GM12864 (cell line): ENCODE measurements around the gene RTN4RL2.

Experiments used
- DNase-seq: peaks from one replicate; pipeline ENCODE4 v3.0.0-alpha.2; 2011; ENCODE audit warnings: low read depth
- H3K4me3 ChIP-seq: 2 replicates; pipeline ENCODE4 v1.5.1; 2011; ENCODE audit warnings: mild to moderate bottlenecking, low read depth, low read length, control low read depth
- TF ChIP-seq, protein P1 (sequence below): IDR thresholded peaks from 2 replicates; pipeline ENCODE4 v1.5.1; 2011; ENCODE audit warnings: low read depth, mild to moderate bottlenecking, moderate library complexity, low read length, control low read depth, inconsistent platforms; ENCODE audit errors: missing control alignments

RTN4RL2 gene

DNA sequence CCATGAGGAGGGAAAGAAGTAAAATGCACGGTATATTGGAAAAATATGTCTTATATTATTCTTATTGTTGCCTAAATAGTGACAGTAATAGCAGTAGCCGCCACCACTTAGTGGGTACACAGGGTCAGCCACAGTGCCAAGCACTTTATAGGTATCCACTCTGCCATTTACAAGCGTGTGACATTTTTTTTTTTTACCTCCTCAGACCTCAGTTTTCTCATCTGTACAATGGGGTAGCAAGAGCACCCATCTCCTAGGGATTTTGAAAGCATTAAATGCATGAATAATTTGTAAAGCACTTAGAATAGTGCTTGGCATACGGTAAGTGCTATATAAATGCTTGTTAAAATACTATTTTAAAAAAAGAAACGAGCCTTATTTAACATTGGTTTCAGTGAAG lies 8.9 kb downstream of the RTN4RL2 start:
- TF ChIP-seq, protein P1, sequence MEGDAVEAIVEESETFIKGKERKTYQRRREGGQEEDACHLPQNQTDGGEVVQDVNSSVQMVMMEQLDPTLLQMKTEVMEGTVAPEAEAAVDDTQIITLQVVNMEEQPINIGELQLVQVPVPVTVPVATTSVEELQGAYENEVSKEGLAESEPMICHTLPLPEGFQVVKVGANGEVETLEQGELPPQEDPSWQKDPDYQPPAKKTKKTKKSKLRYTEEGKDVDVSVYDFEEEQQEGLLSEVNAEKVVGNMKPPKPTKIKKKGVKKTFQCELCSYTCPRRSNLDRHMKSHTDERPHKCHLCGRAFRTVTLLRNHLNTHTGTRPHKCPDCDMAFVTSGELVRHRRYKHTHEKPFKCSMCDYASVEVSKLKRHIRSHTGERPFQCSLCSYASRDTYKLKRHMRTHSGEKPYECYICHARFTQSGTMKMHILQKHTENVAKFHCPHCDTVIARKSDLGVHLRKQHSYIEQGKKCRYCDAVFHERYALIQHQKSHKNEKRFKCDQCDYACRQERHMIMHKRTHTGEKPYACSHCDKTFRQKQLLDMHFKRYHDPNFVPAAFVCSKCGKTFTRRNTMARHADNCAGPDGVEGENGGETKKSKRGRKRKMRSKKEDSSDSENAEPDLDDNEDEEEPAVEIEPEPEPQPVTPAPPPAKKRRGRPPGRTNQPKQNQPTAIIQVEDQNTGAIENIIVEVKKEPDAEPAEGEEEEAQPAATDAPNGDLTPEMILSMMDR, result no peak
- no peak overlapping the region for H3K4me3 ChIP-seq
- DNase-seq, result no peak

DNA sequence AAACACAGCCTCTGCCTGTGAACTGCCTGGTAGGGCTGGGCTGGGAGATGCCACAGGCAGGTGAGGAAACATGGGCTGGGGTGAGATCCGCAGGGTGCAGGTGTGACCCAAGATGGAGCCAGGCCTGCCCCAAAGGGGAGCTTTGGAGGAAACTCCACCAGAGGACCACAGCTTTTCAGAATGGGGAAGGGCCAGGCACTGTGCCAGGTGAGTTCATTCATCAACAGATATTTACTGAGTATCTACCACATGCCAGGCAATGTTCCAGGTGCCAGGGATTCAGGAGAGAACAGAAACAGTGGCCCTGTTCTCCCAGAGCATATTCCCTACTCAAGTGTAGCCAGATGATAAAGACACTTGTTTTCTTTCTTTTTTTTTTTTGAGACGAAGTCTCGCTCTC lies 11.2 kb downstream of the RTN4RL2 start:
- TF ChIP-seq, protein P1, result no peak
- DNase-seq, result no peak
- H3K4me3 ChIP-seq, result no peak overlapping the region

DNA sequence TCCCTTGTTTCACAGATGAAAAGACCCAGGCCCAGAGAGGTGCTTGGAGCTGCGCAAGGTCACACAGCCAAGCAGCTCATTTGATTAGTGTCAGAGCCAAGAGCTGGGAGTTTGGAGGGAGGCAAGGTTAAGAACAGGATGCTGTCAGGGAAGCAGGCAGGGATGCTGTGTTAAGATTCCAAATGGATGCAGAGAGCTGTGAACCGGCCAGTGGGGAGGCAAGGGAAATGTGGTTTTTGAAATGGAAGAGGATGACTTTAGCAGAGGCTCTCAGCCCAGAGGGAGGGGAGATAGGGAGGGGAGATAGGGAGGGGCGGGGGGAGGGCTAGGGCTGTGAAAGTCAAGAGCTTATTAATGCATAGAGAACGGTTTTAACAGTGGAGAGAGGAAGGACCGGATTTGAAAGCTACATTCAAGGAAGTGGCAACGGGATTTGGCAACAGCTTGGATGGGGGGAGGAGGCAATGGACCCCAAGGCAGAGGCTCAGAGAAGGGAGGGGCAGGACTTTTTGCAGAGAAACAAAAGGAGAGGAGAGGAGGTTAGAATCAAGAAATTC lies 13.0 kb downstream of the RTN4RL2 start:
- TF ChIP-seq, protein P1, result no peak
- no peak for DNase-seq
- H3K4me3 ChIP-seq, result no peak overlapping the region

- DNase-seq, result no peak
- TF ChIP-seq, protein P1, result no peak
- no peak overlapping the region for H3K4me3 ChIP-seq
Measured at GRCh38 chr11:57474017-57474802, 13.9 kb downstream of the RTN4RL2 start.

DNA sequence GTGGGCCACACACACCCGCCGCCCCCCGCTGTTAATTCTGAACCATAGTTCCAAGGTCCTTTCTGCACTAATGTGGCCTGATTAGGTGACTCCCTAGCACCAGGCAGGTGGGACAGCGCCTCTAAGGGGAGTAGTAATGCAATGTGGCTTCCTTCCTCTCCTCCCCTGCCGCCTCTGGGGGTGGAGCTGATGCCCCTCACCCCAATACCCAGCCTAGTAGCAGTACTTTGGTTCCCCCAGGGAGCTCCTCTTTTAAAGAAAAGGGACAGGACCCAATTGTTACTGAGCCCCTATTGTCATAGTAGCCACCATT lies 14.4 kb downstream of the RTN4RL2 start:
- H3K4me3 ChIP-seq, result no peak overlapping the region
- DNase-seq, result no peak
- TF ChIP-seq, protein P1, result no peak

DNA sequence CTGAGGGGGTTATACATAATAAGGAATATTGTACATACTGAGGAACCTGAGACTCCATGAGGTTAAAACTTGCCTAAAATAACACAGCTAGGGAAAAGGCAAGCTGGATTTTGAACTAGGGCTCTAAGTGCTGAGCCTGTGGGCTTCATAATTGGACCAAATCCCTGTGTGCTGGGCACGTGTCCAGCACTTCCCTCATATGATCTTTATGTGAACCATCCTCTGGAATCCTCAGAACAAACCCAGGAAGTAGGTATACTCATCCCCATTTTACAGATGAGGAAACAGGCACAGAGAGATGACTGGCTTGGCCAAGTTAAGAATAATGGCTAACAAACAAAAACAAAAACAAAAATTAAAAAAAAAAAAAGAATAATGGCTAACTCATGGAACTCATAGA lies 14.9 kb downstream of the RTN4RL2 start:
- TF ChIP-seq, protein P1, result no peak
- H3K4me3 ChIP-seq, result no peak overlapping the region

GRCh38 chr11:57475671-57476046 lies 15.3 kb downstream of the RTN4RL2 start:
- TF ChIP-seq, protein P1, result no peak
- DNase-seq, result no peak
- H3K4me3 ChIP-seq, result no peak overlapping the region

More for the DNA sequence above, 14.9 kb downstream of the RTN4RL2 start:
- no peak for DNase-seq
